Lower leg skin (tissue), 3 donors: ENCODE measurements around the gene IMMP1L.

Experiments used
- CTCF ChIP-seq, 3 donors: fragments of 450-650 bp; IDR thresholded peaks; one replicate each; pipeline ENCODE4 v1.5.1; 2016; ENCODE audit warnings: antibody characterized with exemption in 3 of 3, mild to moderate bottlenecking in 3 of 3, moderate library complexity in 2 of 3
- POLR2A ChIP-seq, 2 donors: fragments of 450-650 bp; IDR thresholded peaks; one replicate each; pipeline ENCODE4 v1.6.1; 2016 to 2017; ENCODE audit warnings: antibody characterized with exemption in 2 of 2, mild to moderate bottlenecking in 1 of 2, moderate library complexity in 1 of 2

GRCh38 chr11:31500560-31500959 lies 8.9 kb downstream of the IMMP1L start:
- TF ChIP-seq CTCF (IDR thresholded peaks at IDR 0.05) (no peak), POLR2A (IDR thresholded peaks at IDR 0.05) (no peak)
